ENCODE results near the gene MYL10. TPM values are rescaled to one million over a fixed set of nuclear protein-coding genes. Genes with fewer than 3 reads are reported as not detected.
A peak's percentile ranks its signal among the peaks of the same experiment; 100 is the strongest.
"Not testable (repeated sequence)": the region's sequence is repeated elsewhere in the genome, so short reads cannot be mapped to it uniquely, and the experiment has no call there.

Gene MYL10
- total RNA-seq, 1 donor from 2014 or later = not detected

DNA sequence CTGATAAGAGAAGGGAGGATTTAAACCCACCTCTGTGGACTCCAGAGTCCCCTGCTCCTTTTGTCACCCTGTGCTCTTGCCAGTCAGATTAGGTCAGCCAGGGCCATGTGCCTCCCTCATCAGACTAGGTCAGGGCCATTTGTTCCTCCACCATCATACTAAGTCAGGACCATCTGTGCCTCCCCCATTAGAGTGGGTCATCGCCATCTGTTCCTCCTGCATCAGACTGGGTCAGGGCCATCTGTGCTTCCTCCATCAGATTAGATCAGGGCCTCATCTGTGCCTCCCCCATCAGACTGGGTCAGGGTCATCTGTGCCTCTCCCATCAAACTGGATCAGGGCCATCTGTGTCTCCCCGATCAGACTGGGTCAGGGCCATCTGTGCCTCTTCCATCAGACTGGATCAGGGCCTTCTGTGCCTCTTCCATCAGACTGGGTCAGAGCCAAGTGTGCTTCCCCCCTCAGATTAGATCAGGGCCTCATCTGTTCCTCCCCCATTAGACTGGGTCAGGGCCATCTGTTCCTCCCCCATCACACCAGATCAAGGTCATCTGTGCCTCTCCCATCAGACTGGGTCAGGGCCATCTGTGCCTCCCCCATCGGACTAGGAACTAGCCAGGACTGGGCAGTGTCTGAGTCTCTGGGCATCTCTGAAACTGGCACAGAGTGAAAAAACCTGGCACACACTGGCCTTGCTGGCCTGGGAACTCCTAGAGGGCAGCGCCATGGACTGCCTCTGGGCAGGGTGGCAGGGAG lies 11.5 kb downstream of the MYL10 start:
- no peak for DNase-seq

- no peak for DNase-seq
Observed at GRCh38 chr7:101615446-101615845, 13.7 kb downstream of the MYL10 start.

DNA sequence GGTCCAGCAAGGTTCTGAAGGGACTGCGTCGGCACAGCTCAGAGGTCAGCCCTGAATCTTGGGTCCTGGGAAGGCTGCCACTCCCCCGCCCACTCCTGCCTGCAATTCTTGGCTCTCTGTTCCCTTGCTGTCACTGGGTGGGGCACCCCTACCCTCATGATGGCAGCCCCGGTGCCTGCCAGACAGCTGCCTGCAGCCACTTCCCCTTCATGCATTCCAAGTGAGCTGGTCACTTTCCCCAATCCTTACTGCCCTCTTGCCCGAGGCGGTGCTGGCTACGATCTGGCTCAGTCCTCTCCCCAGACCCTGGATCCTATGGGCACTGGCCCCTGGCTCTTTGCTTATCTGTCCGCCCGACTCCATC lies 14.2 kb downstream of the MYL10 start:
- DNase-seq = no peak

DNA sequence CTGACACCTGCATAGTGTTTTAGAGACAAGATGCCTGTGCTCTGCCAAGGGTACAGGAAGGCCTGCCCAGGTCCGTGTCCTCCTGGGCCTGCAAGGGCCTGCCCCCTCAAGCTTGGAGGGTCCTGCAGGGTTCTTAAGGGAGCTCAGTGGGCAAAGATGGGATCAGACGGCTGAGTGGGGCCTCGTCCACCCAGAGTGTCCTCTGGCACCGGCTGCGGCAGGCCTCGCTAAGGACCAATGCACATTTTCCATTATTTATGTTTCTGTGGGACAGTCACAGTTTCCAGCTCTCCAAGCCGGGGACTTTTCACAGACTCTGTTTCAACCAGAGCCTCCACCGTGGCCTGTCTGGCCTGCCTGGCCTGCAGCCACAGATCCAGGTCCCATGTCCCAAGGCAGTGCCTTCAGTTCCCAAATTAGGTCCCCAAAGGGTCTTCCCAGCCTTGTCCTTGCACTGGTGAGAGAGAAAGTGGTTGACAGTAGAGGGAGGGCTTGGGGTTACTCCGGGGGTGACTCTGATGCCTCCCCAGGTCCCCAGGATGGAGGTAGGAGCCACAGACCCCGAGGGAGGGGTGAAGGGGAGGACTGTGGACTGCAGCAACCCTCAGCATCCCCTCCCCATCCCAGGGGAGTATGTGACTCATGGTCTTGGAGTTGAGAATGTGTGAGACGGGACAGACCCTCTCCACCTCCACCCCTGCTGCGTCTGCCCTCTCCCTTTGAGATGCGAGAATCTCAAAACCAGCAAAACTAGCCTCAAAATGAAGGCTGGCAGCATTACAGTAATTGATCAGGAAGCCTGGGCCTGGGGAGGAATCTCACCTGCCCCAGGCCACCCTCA lies 14.8 kb downstream of the MYL10 start:
- DNase-seq = no peak

DNA sequence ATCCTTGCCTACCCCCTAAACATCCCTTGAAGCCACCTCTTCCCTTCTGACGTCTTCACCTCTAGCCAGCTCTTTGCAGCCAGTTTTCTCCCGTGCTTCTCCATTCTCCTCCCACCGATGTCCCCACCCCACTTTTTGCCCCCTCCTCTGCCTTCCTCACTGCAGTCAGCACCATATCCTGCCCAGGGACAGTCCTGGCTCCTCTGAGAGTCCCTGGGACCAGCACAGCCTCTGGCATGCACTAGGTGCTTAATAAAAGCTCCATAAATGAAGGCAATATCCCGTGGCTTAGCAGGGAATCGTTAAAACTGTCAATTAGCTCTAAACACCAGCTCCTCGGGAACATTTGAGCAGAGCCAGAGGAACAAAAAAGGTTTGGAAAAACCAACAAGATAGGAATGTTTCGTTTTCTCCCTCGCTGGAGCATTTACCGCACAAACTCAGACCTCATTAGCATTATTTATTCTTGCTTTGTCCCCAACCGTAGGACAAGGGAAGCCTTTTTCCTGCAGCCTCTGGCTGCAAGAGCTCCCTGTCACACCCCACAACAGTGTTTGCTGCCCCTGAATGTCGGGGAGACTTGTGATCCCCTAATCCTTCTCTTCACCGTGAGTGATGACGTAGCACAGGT lies 16.1 kb downstream of the MYL10 start:
- DNase-seq = no peak

DNA sequence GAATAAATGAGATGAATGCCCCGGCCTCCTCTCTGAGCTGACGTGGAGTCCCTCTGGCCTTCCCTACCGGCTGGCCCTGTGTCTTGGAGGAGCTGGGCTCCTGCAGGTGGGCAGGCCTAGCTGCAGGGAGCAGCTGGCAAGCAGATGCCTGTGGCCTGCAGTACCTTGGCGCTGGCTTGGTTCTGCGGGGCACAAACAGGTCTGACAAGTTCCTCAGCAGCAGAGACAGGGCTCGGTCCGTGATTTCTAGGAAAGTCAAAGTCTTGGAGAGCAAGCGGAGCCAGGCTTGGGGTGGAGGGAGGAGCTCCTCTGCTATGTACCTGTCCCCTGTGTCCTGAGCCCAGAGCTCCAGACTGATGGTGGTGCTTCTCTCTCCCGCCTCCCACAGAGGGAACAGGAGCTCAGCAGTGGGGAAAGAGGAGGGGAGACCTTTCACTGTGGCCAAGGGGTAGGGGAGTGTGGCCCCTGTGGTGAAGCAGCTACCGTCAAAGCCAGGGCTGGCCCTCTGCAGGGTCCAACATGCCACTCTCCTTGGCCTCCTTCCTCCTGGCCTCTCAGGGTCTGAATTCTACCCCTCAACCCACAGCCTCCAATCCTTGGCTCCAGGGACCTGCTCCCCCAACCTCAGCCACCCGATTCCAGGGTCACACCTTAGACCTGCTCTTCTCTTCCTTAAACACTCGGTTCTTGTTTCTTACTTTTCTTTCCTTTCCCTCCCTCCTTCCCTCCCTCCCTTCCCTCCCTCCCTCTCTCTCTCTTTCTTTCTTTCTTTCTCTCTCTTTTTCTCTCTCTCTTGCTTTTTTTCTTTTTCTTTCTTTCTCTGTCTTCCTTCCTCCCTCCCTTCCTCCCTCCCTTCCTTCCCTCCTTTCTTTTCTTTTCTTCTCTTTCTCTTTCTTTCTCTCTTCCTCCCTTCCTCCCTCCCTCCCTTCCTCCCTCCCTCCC lies 20.1 kb downstream of the MYL10 start:
- DNase-seq = no peak

GRCh38 chr7:101606498-101606923 lies 22.6 kb downstream of the MYL10 start:
- DNase-seq = no peak

- DNase-seq = no peak
Observed at GRCh38 chr7:101605611-101606497, 23.2 kb downstream of the MYL10 start.

GRCh38 chr7:101604934-101605332 lies 24.2 kb downstream of the MYL10 start:
- not testable (repeated sequence) for DNase-seq

DNA sequence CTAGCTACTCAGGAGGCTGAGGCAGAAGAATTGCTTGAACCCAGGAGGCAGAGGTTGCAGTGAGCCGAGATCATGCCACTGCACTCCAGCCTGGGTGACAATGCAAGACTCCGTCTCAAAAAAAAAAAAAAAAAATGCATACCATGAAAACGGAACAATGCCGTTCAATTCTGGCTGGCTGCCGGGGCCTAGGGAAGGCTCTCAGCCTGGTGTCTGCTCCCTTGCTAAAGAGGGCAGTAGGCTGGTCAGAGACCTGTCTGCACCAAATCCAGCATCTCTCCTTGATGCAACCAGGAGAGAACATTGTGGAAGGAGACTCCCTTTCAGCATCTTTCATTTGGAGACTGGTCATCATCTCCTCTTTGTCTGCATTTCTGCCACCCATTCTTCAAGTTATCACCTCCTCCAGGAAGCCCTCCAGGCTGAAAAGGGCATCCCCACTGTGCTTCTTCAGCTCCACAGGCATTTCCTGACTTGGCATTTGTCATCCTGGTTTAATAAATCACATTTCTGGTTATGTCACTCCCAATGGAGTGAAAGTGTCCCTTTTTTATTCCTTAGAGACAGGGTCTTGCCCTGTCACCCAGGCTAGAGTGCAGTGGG lies 24.7 kb downstream of the MYL10 start:
- DNase-seq = no peak

DNA sequence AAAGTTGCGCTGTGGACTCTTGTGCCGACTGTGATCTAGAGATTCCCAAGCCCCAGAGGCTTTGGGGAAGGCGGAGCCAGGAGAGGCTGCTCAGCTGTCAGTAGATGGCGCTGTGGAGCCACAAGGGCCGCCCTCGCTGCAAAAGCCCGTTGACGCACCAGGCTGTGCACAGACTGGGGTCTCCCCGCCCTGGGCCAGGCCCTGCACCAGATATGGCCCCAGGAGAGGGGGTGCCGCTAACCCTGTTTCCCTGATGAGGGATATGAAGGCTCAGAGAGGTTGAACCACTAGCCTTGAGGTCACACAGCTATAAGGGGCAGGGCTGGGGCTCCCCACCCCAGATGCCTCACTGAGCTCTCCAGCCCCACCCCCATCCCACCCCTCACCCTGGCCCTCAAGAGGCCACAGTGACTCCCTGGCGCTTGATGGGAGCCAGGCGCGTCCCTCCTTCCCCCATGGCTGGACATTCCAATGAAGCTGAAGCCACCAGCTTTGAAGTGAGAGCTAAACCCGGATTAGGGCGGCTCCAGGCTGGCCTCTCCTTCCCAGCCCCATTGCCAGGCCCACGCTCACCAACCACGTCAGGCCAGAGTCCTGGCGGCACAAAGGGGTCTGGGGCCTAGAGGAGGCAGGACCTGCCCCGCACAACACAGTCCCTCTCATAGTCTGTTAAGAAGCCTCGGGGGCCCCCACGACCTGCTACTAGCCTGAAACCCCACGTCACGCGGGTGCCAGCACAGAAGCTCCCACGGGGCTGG lies 26.4 kb downstream of the MYL10 start:
- DNase-seq = peak; percentile 86

DNA sequence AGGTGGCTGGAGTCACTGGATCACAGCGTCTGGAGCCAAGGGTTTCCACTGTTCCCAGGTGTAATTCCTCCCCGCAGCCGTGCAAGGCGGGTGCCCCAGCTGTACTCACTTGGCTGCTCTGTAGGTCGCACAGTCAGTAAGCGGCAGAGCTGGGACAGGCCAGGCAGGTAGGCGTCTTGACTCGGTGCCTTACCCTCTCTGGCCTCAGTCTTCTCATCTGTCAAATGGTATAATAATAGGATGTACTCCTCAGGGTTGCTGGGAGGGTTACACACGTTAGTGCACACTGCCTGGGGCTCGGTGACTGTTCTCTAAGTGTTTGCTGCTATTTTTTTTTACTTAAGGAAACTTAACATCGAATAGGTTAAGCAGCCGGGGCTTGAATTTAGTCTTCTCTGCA lies 27.0 kb downstream of the MYL10 start:
- DNase-seq = no peak

GRCh38 chr7:101599787-101600186 lies 29.3 kb downstream of the MYL10 start:
- DNase-seq = no peak

DNA sequence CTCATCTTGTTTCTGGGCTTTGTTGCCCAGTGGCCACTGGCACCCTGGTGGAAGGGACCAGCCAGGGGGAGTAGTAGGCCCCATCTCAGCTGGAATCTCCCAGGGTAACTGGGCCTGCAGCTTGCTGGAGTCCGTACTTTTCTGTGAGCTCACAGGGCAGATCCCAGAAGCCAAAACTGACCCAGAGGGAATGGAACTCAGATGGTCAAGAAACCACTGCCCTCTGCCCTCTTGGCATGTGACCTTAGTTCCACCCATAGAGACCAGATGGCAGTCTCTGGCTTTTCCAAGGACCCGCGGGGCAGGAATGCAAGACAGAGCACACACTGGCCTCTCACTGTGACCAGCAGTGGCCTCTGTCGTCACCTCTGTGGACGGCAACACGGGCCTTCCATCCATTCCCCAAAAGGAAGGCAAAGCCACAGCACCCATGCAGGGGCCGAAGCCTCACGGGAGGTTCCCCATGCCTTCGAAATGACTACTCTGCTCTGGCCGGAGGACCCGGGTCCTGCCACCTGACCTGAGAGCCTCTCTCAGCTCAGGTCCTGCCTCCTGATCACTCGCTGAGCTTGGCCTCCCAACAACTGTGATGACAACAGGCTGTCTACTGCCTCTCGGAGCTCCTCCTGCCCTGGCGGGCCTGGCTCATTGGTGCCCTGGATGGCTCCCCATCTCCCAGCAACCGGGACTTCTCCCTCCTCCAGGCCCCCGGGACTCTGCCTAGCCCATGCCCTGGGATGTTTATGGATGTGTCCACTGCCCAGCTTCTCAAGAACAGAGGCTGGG lies 29.9 kb downstream of the MYL10 start:
- DNase-seq = no peak

- no peak for DNase-seq
Observed at GRCh38 chr7:101598422-101598985, 30.6 kb downstream of the MYL10 start.

DNA sequence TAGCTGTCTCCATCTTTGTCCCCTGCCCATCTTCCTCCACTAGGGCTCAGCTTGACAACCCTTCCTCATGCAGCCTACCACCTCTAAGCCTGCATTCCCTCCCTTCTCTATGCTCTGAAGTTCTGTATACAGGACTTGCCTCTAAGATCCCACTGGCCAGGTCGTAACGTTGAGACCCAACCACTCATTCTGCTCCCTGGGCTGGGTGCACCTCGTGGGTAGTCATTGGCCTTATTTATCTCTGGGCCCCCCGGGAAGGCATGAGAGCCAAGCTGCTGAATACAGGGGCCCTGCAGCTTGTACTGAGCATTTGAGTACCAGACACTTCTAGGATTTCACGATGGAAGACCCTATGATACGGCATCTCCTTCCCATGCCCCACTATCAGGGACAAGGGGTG lies 31.2 kb downstream of the MYL10 start:
- DNase-seq = no peak

GRCh38 chr7:101596898-101597297 lies 32.2 kb downstream of the MYL10 start:
- DNase-seq = no peak

- no peak for DNase-seq
Observed at GRCh38 chr7:101595766-101596537, 33.1 kb downstream of the MYL10 start.
